Neural progenitor cell (in vitro differentiated cells): ENCODE data around the gene TLE4. TPM values are rescaled to one million over a fixed set of nuclear protein-coding genes. Genes with fewer than 3 reads are reported as not detected.
"Not testable (repeated sequence)": the region's sequence is repeated elsewhere in the genome, so short reads cannot be mapped to it uniquely, and the experiment has no call there.

Experiments used
- DNase-seq: peaks from one replicate; pipeline ENCODE4 v3.0.0-alpha.2; 2016; ENCODE audit warnings: low spot score
- H2AFZ ChIP-seq: fragments of 200-600 bp; sonication (generic); replicated peaks from 2 replicates; pipeline ENCODE4 v1.6.1; 2016; ENCODE audit warnings: antibody characterized with exemption
- H3F3A ChIP-seq: fragments of 200-600 bp; sonication (generic); 2 replicates; pipeline ENCODE4 v1.6.1; 2016; ENCODE audit warnings: antibody characterized with exemption, low read depth
- H3K27ac ChIP-seq: fragments of 200-600 bp; sonication (generic); 2 replicates; pipeline ENCODE4 v1.5.1; 2016; ENCODE audit warnings: mild to moderate bottlenecking
- H3K27me3 ChIP-seq: fragments of 200-600 bp; sonication (generic); 2 replicates; pipeline ENCODE4 v1.6.1; 2016; ENCODE audit warnings: mild to moderate bottlenecking, moderate library complexity
- H3K36me3 ChIP-seq: fragments of 200-600 bp; sonication (generic); 2 replicates; pipeline ENCODE4 v1.5.1; 2016
- H3K4me1 ChIP-seq: fragments of 200-600 bp; sonication (generic); 2 replicates; pipeline ENCODE4 v1.6.1; 2016; ENCODE audit warnings: mixed run types
- H3K4me2 ChIP-seq: fragments of 200-600 bp; sonication (generic); 2 replicates; pipeline ENCODE4 v1.6.1; 2016
- H3K4me3 ChIP-seq: fragments of 200-600 bp; sonication (generic); 2 replicates; pipeline ENCODE4 v1.5.1; 2016
- H3K79me2 ChIP-seq: fragments of 200-600 bp; sonication (generic); 2 replicates; pipeline ENCODE4 v1.6.1; 2016; ENCODE audit warnings: low read depth
- H3K9ac ChIP-seq: fragments of 200-600 bp; sonication (generic); 2 replicates; pipeline ENCODE4 v1.6.1; 2016
- H3K9me3 ChIP-seq: fragments of 200-600 bp; sonication (generic); 2 replicates; pipeline ENCODE4 v1.5.1; 2016; ENCODE audit warnings: low read depth
- H4K20me1 ChIP-seq: fragments of 200-600 bp; sonication (generic); 2 replicates; pipeline ENCODE4 v1.6.1; 2016; ENCODE audit warnings: low read depth
- H3K27ac Mint-ChIP-seq: 3 replicates; pipeline ENCODE4 v1.8.0; 2021; ENCODE audit warnings: mixed read lengths
- H3K27me3 Mint-ChIP-seq: 2 replicates; pipeline ENCODE4 v1.8.0; 2022; ENCODE audit warnings: low read depth, mild to moderate bottlenecking, inconsistent platforms, moderate library complexity, mixed read lengths; ENCODE audit not compliant: insufficient read depth
- H3K36me3 Mint-ChIP-seq: 3 replicates; pipeline ENCODE4 v1.8.0; 2021; ENCODE audit warnings: mixed read lengths
- H3K4me1 Mint-ChIP-seq: 3 replicates; pipeline ENCODE4 v1.8.0; 2021; ENCODE audit warnings: mixed read lengths
- H3K4me3 Mint-ChIP-seq: 3 replicates; pipeline ENCODE4 v1.8.0; 2021; ENCODE audit warnings: mild to moderate bottlenecking, moderate library complexity, mixed read lengths
- H3K9me3 Mint-ChIP-seq: 3 replicates; pipeline ENCODE4 v1.8.0; 2020; ENCODE audit warnings: mixed read lengths
- CTCF ChIP-seq: fragments of 200-600 bp; sonication (generic); IDR thresholded peaks from 2 replicates; pipeline ENCODE4 v1.5.1; 2017; ENCODE audit warnings: antibody characterized with exemption, mild to moderate bottlenecking
- EZH2 ChIP-seq: fragments of 200-600 bp; sonication (generic); IDR thresholded peaks from 2 replicates; pipeline ENCODE4 v1.6.1; 2017; ENCODE audit warnings: antibody characterized with exemption, mild to moderate bottlenecking, moderate library complexity
- EZH2phosphoT487 ChIP-seq: fragments of 200-600 bp; sonication (generic); IDR thresholded peaks from 2 replicates; pipeline ENCODE4 v1.6.1; 2017; ENCODE audit warnings: antibody characterized with exemption
- total RNA-seq: library from RNA; depleted of rRNA; stranded (reverse); fragments of >200 nt; gene quantifications from 2 replicates; pipeline ENCODE4 v1.2.3, GENCODE V29; 2015; ENCODE audit warnings: low replicate concordance

Gene TLE4
- total RNA-seq, 1 donor from 2014 or later = 265 TPM

GRCh38 chr9:79603222-79603920, 31.6 kb downstream of the TLE4 start:
- no peak overlapping the region for H2AFZ ChIP-seq
- H3F3A ChIP-seq = peaks cover 27% of the 10 kb centered on the region
- Mint-ChIP-seq H3K4me3 (no peak overlapping the region), H3K36me3 (peaks cover 37% of the 10 kb centered on the region), H3K27me3 (peaks cover 2% of the 10 kb centered on the region), H3K27ac (no peak overlapping the region), H3K4me1 (peaks cover 7% of the 10 kb centered on the region), H3K9me3 (peaks cover 57% of the 10 kb centered on the region)
- no peak overlapping the region for H3K9ac ChIP-seq
- no peak overlapping the region for H3K4me3 ChIP-seq
- H3K79me2 ChIP-seq = peaks cover 100% of the 10 kb centered on the region
- H3K27me3 ChIP-seq = no peaks in the 10 kb centered on the region
- TF ChIP-seq CTCF (no peak), EZH2phosphoT487 (no peak), EZH2 (no peak)
- H3K4me1 ChIP-seq = peaks cover 6% of the 10 kb centered on the region
- peak overlapping the region; percentile 9 for H3K27ac ChIP-seq
- peaks cover 9% of the 10 kb centered on the region for H3K9me3 ChIP-seq
- no peak overlapping the region for H3K4me2 ChIP-seq
- peaks cover 53% of the 10 kb centered on the region for H3K36me3 ChIP-seq
- peaks cover 57% of the 10 kb centered on the region for H4K20me1 ChIP-seq
- DNase-seq = no peak

DNA sequence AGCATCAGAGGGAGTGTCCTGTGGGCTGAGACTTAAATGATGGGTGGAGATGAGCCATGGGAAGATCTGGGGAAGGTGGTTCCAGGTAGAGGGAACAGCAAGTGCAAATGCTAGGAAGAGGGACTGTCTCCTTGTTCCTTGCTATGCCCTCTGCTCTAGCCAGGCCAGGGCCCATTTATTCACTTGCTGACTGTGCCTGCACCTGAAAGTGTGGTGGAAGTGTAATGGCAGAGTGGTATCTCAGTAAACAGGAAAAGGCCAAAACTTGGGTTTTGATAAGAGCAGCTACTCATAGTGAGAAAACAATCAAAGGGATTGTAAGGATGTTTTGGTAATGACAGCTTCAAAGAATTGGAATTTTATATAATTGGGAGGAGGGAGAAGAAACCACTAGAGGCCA, 32.4 kb downstream of the TLE4 start:
- H3K4me1 ChIP-seq = peaks cover 14% of the 10 kb centered on the region
- no peak overlapping the region for H3K9ac ChIP-seq
- no peak overlapping the region for H3K27ac ChIP-seq
- Mint-ChIP-seq H3K36me3 (peaks cover 30% of the 10 kb centered on the region), H3K9me3 (peaks cover 49% of the 10 kb centered on the region), H3K4me1 (peaks cover 11% of the 10 kb centered on the region), H3K4me3 (no peak overlapping the region), H3K27ac (no peak overlapping the region), H3K27me3 (peaks cover 2% of the 10 kb centered on the region)
- no peak overlapping the region for H2AFZ ChIP-seq
- H3K36me3 ChIP-seq = peaks cover 53% of the 10 kb centered on the region
- H4K20me1 ChIP-seq = peaks cover 57% of the 10 kb centered on the region
- H3K79me2 ChIP-seq = peaks cover 100% of the 10 kb centered on the region
- DNase-seq = no peak
- TF ChIP-seq EZH2phosphoT487 (no peak), CTCF (no peak), EZH2 (no peak)
- no peak overlapping the region for H3K4me2 ChIP-seq
- no peak overlapping the region for H3K4me3 ChIP-seq
- H3K27me3 ChIP-seq = no peaks in the 10 kb centered on the region
- H3K9me3 ChIP-seq = peaks cover 9% of the 10 kb centered on the region
- peaks cover 34% of the 10 kb centered on the region for H3F3A ChIP-seq

GRCh38 chr9:79604921-79605562, 33.3 kb downstream of the TLE4 start:
- Histone ChIP-seq H4K20me1 (peaks cover 57% of the 10 kb centered on the region), H3K9ac (no peak overlapping the region), H3K27me3 (no peaks in the 10 kb centered on the region), H2AFZ (no peak overlapping the region), H3K9me3 (peaks cover 9% of the 10 kb centered on the region), H3K4me2 (no peak overlapping the region), H3K4me3 (no peak overlapping the region), H3K36me3 (peaks cover 52% of the 10 kb centered on the region), H3K27ac (peak overlapping the region; percentile 36), H3F3A (peaks cover 43% of the 10 kb centered on the region), H3K4me1 (peaks cover 23% of the 10 kb centered on the region), H3K79me2 (peaks cover 100% of the 10 kb centered on the region)
- peaks cover 2% of the 10 kb centered on the region for H3K27me3 Mint-ChIP-seq
- no peak overlapping the region for H3K4me3 Mint-ChIP-seq
- peaks cover 21% of the 10 kb centered on the region for H3K36me3 Mint-ChIP-seq
- TF ChIP-seq EZH2phosphoT487 (no peak), CTCF (no peak), EZH2 (no peak)
- no peak for DNase-seq
- peaks cover 20% of the 10 kb centered on the region for H3K4me1 Mint-ChIP-seq
- H3K9me3 Mint-ChIP-seq = peaks cover 43% of the 10 kb centered on the region
- H3K27ac Mint-ChIP-seq = no peak overlapping the region

DNA sequence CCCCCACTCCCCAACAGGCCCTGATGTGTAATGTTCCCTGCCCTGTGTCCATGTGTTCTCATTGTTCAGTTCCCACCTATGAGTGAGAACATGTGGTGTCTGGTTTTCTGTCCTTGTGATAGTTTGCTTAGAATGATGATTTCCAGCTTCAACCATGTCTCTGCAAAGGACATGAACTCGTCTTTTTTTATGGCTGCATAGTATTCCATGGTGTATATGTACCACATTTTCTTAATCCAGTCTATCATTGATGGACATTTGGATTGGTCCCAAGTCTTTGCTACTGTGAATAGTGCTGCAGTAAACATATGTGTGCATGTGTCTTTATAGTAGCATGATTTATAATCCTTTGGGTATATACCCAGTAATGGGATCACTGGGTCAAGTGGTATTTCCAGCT, 34.8 kb downstream of the TLE4 start:
- peaks cover 34% of the 10 kb centered on the region for H3K4me1 ChIP-seq
- not testable (repeated sequence) for H3K27ac ChIP-seq, H3K9ac ChIP-seq, H3K27me3 Mint-ChIP-seq, H3K4me3 Mint-ChIP-seq, DNase-seq, H3K9me3 ChIP-seq, H3K27me3 ChIP-seq, H3K4me2 ChIP-seq, H3K4me3 ChIP-seq, H3K27ac Mint-ChIP-seq, H2AFZ ChIP-seq
- H4K20me1 ChIP-seq = peaks cover 55% of the 10 kb centered on the region
- H3K36me3 Mint-ChIP-seq = peaks cover 14% of the 10 kb centered on the region
- peaks cover 35% of the 10 kb centered on the region for H3K4me1 Mint-ChIP-seq
- H3K36me3 ChIP-seq = peaks cover 38% of the 10 kb centered on the region
- peaks cover 90% of the 10 kb centered on the region for H3K79me2 ChIP-seq
- peaks cover 34% of the 10 kb centered on the region for H3K9me3 Mint-ChIP-seq
- H3F3A ChIP-seq = peaks cover 58% of the 10 kb centered on the region
